Measurements from ENCODE around the gene LAMTOR4.

DNA sequence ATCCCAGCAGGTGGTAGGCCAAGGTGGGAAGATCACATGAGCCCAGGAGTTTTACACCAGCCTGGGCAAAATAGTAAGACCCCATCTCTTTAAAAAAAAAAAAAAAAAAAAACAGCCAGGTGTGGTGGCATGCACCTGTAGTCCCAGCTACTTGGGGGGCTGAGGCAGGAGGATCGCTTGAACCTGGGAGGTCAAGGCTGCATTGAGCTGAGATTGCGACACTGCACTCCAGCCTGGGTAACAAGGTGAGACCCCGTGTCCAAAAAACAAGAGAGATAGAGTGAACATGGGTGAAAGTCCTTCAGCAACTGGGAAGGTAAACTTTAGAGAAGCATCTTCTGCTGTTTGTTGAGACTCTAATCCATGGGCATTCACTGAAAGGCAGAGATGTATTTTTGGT, 6.3 kb upstream of the LAMTOR4 start:
- TF ChIP-seq, protein P1, sequence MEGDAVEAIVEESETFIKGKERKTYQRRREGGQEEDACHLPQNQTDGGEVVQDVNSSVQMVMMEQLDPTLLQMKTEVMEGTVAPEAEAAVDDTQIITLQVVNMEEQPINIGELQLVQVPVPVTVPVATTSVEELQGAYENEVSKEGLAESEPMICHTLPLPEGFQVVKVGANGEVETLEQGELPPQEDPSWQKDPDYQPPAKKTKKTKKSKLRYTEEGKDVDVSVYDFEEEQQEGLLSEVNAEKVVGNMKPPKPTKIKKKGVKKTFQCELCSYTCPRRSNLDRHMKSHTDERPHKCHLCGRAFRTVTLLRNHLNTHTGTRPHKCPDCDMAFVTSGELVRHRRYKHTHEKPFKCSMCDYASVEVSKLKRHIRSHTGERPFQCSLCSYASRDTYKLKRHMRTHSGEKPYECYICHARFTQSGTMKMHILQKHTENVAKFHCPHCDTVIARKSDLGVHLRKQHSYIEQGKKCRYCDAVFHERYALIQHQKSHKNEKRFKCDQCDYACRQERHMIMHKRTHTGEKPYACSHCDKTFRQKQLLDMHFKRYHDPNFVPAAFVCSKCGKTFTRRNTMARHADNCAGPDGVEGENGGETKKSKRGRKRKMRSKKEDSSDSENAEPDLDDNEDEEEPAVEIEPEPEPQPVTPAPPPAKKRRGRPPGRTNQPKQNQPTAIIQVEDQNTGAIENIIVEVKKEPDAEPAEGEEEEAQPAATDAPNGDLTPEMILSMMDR (IDR thresholded peaks at IDR 0.05): no peak
- TF ChIP-seq POLR2AphosphoS5 (IDR thresholded peaks at IDR 0.05; ENCODE audit: low read depth, low read length): no peak
